Gastrocnemius medialis (tissue), 4 donors: Measurements from ENCODE around the gene C13orf46. TPM values are rescaled to one million over a fixed set of nuclear protein-coding genes. Genes with fewer than 3 reads are reported as not detected.

ENCODE experiments used
- ATAC-seq, 2 donors: fragments of 150-250 bp; one replicate each; pipeline ENCODE4 v1.9.1; 2016
- DNase-seq, 2 donors: peaks; one replicate each; pipeline ENCODE4 v3.0.0-alpha.2; 2019
- H3K27ac ChIP-seq, 4 donors: fragments of 200-600 bp; sonication (generic); 1 replicate in 1 of 4; 2 replicates in 3 of 4; pipeline ENCODE4 v1.5.1; 2016 to 2018; ENCODE audit warnings: mild to moderate bottlenecking in 2 of 4, moderate library complexity in 1 of 4
- H3K27me3 ChIP-seq, 3 donors: fragments of 200-600 bp; sonication (generic) in 2 of 3; 1 replicate in 1 of 3; 2 replicates in 2 of 3; pipeline versions ENCODE4 v1.5.1 to v1.6.0; 2016 to 2019; ENCODE audit warnings: mild to moderate bottlenecking in 1 of 3, moderate library complexity in 1 of 3
- H3K36me3 ChIP-seq, 2 donors: fragments of 200-600 bp; sonication (generic) in 1 of 2; one replicate each; pipeline ENCODE4 v1.5.1; 2017 to 2018
- H3K4me1 ChIP-seq, 2 donors: fragments of 200-600 bp; sonication (generic) in 1 of 2; one replicate each; pipeline ENCODE4 v1.5.1; 2016 to 2017; ENCODE audit warnings: mild to moderate bottlenecking in 2 of 2
- H3K4me3 ChIP-seq, 4 donors: fragments of 200-600 bp; sonication (generic) in 3 of 4; 1 replicate in 1 of 4; 2 replicates in 3 of 4; pipeline ENCODE4 v1.5.1; 2016 to 2019; ENCODE audit warnings: mild to moderate bottlenecking in 2 of 4
- H3K9me3 ChIP-seq, 3 donors: fragments of 200-600 bp; sonication (generic) in 2 of 3; 1 replicate in 1 of 3; 2 replicates in 2 of 3; pipeline ENCODE4 v1.5.1; 2016 to 2019
- POLR2A ChIP-seq, 2 donors: fragments of 450-650 bp; IDR thresholded peaks; one replicate each; pipeline ENCODE4 v1.6.1; 2017; ENCODE audit warnings: antibody characterized with exemption in 2 of 2, mild to moderate bottlenecking in 2 of 2, moderate library complexity in 2 of 2
- in situ Hi-C, 4 donors: fragments of 200-750 bp; cut with MboI; loops; one replicate each; pipeline versions ENCODE4 v1.15.0 to v1.8.0; 2017; ENCODE audit warnings: low sequenced_read_pairs in 4 of 4
- intact Hi-C: fragments of 100-400 bp; cut with DNase I; formaldehyde crosslinking; loops from one replicate; pipeline ENCODE4 v1.15.1; 2023; ENCODE audit warnings: low total_unique reads
- total RNA-seq, 4 donors: library from RNA; depleted of rRNA; stranded (reverse); fragments of >200 nt; gene quantifications; one replicate each; pipeline versions ENCODE4 v1.1.0 to v1.2.3, GENCODE V29; 2016
- TF ChIP-seq, protein P1 (sequence below), 5 experiments: fragments of 450-650 bp in 3 of 5; fragments of 200-600 bp in 2 of 5; sonication (generic) in 2 of 5; IDR thresholded peaks in 4 of 5; conservative IDR thresholded peaks in 1 of 5; 1 replicate in 4 of 5; 2 replicates in 1 of 5; pipeline ENCODE4 v1.5.1; 2016 to 2019; ENCODE audit warnings: antibody characterized with exemption in 5 of 5, mild to moderate bottlenecking in 3 of 5, moderate library complexity in 3 of 5

Gene C13orf46
- total RNA-seq, 4 donors from 2014 or later = 0.10 to 0.69 (median 0.15) TPM; not detected in 1

DNA sequence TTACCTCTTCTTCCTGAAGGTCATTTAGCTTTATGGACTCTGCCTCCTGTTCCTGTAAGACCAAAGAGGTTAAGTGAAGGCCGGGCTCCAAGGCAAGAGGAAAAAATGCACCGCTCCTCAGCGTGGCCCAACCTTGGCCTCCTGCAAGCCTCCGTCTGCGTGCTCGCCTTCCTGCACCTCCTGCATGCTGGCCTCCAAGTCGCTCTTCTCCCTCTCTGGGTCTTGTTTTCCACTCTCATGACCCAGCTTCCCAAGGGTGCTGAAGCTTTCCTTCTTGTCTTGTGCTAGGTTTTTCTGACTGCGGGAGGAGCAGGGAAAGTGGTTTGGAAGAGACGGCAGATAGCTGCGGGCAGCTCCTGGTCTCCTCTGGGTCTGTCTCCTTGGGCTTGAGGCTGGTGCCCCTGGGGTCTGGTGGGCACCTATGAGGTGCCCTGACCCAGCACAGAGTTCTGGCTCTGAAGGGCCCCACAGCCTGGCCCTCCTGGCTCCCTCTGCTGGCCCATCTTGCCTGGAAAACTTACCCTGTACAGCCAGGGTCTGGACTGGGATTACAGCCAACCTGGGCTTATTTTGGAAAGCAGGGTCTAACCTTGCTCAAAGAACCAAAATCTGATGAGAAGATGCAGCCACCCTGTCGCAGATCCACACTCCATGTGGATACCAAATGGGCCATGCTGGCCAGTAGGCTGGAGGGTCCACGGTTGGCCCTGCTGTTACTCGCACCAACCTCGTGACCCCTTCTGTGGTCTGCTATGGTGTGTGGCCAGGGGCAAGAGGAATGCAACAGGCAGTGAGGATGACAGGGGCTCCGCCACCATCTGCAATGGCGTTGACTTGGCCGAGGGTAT is 5.2 kb downstream of the C13orf46 start:
- Histone ChIP-seq H3K27ac (no peak overlapping the region), H3K36me3 (no peaks in the 10 kb centered on the region), H3K4me3 (no peak overlapping the region), H3K4me1 (peaks cover 14 to 17% of the 10 kb centered on the region in 2 donors), H3K27me3 (no peaks in the 10 kb centered on the region), H3K9me3 (no peaks in the 10 kb centered on the region)
- in situ Hi-C loops = no loop called here
- intact Hi-C loops = no loop called here
- ATAC-seq (no peak), DNase-seq (no peak)
- TF ChIP-seq, protein P1, sequence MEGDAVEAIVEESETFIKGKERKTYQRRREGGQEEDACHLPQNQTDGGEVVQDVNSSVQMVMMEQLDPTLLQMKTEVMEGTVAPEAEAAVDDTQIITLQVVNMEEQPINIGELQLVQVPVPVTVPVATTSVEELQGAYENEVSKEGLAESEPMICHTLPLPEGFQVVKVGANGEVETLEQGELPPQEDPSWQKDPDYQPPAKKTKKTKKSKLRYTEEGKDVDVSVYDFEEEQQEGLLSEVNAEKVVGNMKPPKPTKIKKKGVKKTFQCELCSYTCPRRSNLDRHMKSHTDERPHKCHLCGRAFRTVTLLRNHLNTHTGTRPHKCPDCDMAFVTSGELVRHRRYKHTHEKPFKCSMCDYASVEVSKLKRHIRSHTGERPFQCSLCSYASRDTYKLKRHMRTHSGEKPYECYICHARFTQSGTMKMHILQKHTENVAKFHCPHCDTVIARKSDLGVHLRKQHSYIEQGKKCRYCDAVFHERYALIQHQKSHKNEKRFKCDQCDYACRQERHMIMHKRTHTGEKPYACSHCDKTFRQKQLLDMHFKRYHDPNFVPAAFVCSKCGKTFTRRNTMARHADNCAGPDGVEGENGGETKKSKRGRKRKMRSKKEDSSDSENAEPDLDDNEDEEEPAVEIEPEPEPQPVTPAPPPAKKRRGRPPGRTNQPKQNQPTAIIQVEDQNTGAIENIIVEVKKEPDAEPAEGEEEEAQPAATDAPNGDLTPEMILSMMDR (IDR thresholded peaks at IDR 0.05 in 4 of 5, conservative IDR thresholded peaks at IDR 0.05 in 1 of 5) = no peak
- TF ChIP-seq POLR2A (IDR thresholded peaks at IDR 0.05) = no peak

DNA sequence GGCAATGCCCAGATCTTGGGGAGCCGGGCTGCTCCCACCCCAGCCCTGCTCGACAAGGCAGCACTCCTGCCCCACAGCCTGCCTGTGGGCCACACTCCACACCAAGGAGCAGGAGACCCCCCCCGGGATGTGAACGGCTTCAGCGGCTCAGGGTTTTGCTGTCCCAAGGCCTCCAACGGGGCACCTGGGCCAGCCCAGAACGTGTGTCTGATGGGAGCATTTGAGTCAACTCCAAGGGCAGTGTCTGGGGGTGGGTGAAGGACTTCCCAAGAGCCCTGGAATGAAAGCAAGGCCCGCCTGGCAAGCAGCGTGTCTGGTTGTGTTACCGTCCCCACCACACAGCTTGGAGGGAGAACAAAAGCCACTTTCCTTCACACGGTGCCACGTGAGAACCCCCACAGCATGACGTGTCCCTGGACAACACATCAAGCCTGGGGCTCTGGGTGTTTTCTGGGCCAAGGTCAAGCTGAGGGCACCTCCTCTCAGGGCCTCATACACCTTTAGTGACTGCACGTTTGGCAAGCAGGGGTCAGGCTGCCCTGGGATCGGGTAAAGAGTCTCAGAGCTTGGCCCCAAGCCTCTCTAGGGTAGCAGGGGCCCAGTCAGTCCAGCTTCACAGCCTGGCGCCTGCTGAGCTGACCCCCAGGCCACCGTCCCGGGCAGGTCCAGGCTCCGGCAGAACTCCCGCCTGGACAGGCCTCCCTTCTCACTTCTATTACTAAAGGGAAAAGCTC is 6.0 kb downstream of the C13orf46 start:
- in situ Hi-C loops = no loop called here
- ATAC-seq (no peak), DNase-seq (no peak)
- TF ChIP-seq, protein P1 (IDR thresholded peaks at IDR 0.05 in 4 of 5, conservative IDR thresholded peaks at IDR 0.05 in 1 of 5) = no peak
- no peak for TF ChIP-seq POLR2A (IDR thresholded peaks at IDR 0.05)
- Histone ChIP-seq H3K27me3 (no peaks in the 10 kb centered on the region), H3K36me3 (no peaks in the 10 kb centered on the region), H3K9me3 (no peaks in the 10 kb centered on the region), H3K4me1 (peaks cover 14 to 17% of the 10 kb centered on the region in 2 donors), H3K27ac (no peak overlapping the region), H3K4me3 (no peak overlapping the region)
- intact Hi-C loops = no loop called here

DNA sequence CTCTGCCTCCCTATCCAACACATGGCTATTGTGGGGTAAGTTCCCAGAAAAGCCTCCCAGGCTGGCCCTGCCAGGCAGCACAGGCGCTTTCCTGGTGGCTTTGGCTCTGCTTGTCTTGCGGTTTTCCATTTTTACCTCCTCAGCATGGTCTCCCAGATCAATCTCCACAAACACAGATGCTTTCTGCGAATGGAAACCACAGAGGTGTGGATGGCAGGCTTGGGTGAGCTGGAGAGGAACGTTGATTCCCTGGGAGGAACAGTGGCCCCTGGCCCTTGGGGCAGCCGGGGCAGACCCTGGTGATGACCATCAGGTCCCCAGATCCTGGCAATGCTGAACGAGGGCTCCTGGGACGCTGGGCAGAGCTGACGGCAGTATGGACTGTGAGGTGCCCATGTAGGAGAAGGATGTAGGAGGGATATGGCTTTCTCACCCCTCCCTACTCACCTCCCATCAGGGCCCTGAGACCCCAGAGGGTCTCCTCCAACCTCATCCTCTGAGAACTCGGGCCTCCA is 6.6 kb downstream of the C13orf46 start:
- intact Hi-C loops = no loop called here
- no peaks in the 10 kb centered on the region for H3K27me3 ChIP-seq
- no peak for ATAC-seq
- H3K36me3 ChIP-seq = no peaks in the 10 kb centered on the region
- DNase-seq = no peak
- H3K9me3 ChIP-seq = no peaks in the 10 kb centered on the region
- in situ Hi-C loops = no loop called here
- H3K27ac ChIP-seq = no peak overlapping the region
- no peak overlapping the region for H3K4me3 ChIP-seq
- peaks cover 14 to 17% of the 10 kb centered on the region in 2 donors for H3K4me1 ChIP-seq
- TF ChIP-seq, protein P1 (IDR thresholded peaks at IDR 0.05 in 4 of 5, conservative IDR thresholded peaks at IDR 0.05 in 1 of 5) = no peak
- no peak for TF ChIP-seq POLR2A (IDR thresholded peaks at IDR 0.05)

DNA sequence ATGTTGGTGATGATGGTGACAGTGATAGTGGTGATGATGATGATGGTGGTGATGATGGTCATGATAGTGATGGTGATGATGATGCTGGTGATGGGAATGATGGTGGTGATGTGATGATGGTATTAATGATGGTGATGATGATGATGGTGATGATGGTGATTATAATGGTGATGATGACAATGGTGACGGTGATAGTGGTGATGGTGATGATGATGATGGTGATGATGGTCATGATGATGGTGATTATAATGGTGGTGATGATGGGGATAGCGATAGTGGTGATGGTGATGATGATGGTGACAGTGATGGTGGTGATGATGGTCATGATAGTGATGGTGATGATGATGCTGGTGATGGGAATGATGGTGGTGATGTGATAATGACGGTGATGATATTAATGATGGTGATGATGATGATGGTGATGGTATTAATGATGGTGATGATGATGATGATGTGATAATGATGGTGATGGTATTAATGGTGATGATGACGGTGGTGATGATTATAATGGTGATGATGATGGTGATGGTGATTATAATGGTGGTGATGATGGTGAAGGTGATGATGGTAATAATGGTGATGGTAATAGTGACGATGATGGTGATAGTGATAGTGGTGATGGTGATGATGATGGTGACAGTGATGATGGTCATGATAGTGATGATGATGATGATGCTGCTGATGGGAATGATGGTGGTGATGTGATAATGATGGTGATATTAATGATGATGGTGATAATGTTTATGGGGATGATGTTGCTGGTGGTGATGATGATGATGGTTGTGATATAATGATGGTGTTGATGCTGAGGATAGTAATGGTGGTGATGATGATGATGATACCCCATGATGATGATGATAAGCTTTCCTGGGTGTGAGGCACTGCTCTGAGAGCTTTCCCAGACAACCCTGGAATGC is 7.7 kb downstream of the C13orf46 start:
- ATAC-seq (no peak), DNase-seq (no peak)
- intact Hi-C loops (no loop called here), in situ Hi-C loops (no loop called here)
- Histone ChIP-seq H3K27me3 (no peaks in the 10 kb centered on the region), H3K27ac (no peak overlapping the region), H3K9me3 (no peaks in the 10 kb centered on the region), H3K4me3 (no peak overlapping the region), H3K36me3 (no peaks in the 10 kb centered on the region), H3K4me1 (peaks cover 9% of the 10 kb centered on the region in 2 donors)
- TF ChIP-seq POLR2A (IDR thresholded peaks at IDR 0.05) = no peak
- TF ChIP-seq, protein P1 (IDR thresholded peaks at IDR 0.05 in 4 of 5, conservative IDR thresholded peaks at IDR 0.05 in 1 of 5) = no peak
